Activated CD4-positive, alpha-beta T cell treated with anti-CD3 and anti-CD28 coated beads, Interleukin-2, amount 50 U/mL, for 4 hours (primary cell): Measurements from ENCODE around the gene LINC00237.

Experiments
- DNase-seq, 2 experiments: peaks; one replicate each; pipeline ENCODE4 v3.0.0-alpha.2; 2020

Gene LINC00237

GRCh38 chr20:21106171-21107017, at the start of gene LINC00237:
Gene LINC00237 (minus strand): TSS chr20:21106358.
- DNase-seq = no peak

- DNase-seq = no peak
Observed at GRCh38 chr20:21155268-21155667, 49.1 kb upstream of the LINC00237 start.

- no peak for DNase-seq
Observed at GRCh38 chr20:21154692-21155091, 48.5 kb upstream of the LINC00237 start.

- no peak for DNase-seq
Observed at GRCh38 chr20:21151791-21152190, 45.6 kb upstream of the LINC00237 start.

- DNase-seq = no peak
Observed at GRCh38 chr20:21149344-21149743, 43.2 kb upstream of the LINC00237 start.

- DNase-seq = no peak
Observed at GRCh38 chr20:21147593-21147992, 41.4 kb upstream of the LINC00237 start.

GRCh38 chr20:21146215-21146614, 40.1 kb upstream of the LINC00237 start:
- no peak for DNase-seq

GRCh38 chr20:21145424-21145823, 39.3 kb upstream of the LINC00237 start:
- DNase-seq = no peak

GRCh38 chr20:21143194-21143890, 37.2 kb upstream of the LINC00237 start:
- no peak for DNase-seq

GRCh38 chr20:21141825-21142224, 35.7 kb upstream of the LINC00237 start:
- no peak for DNase-seq

GRCh38 chr20:21139881-21140566, 33.9 kb upstream of the LINC00237 start:
- DNase-seq = no peak

GRCh38 chr20:21137078-21137477, 30.9 kb upstream of the LINC00237 start:
- DNase-seq = no peak

GRCh38 chr20:21136015-21136732, 30.0 kb upstream of the LINC00237 start:
- no peak for DNase-seq

- DNase-seq = no peak
Observed at GRCh38 chr20:21134883-21135493, 28.8 kb upstream of the LINC00237 start.

- no peak for DNase-seq
Observed at GRCh38 chr20:21133917-21134622, 27.9 kb upstream of the LINC00237 start.

GRCh38 chr20:21133404-21133803, 27.2 kb upstream of the LINC00237 start:
- DNase-seq = no peak

GRCh38 chr20:21129861-21130260, 23.7 kb upstream of the LINC00237 start:
- no peak for DNase-seq

GRCh38 chr20:21127201-21127981, 21.2 kb upstream of the LINC00237 start:
- DNase-seq = no peak

- DNase-seq = no peak
Observed at GRCh38 chr20:21126581-21126870, 20.4 kb upstream of the LINC00237 start.

GRCh38 chr20:21125849-21126580, 19.9 kb upstream of the LINC00237 start, which contains the start of gene KIZ:
Gene KIZ (plus strand): TSS chr20:21126082. CDS start chr20:21126116, 34 bp downstream.
- DNase-seq = peak; percentile 96
